NCI-H1436 treated with DMSO at 0.1 percent for 48 hours (cell line): ENCODE data around the gene COP1.

ENCODE experiments used
- DNase-seq: peaks from one replicate; lab custom pipeline; 2025; lab: John Stamatoyannopoulos, UW

Gene COP1

DNA sequence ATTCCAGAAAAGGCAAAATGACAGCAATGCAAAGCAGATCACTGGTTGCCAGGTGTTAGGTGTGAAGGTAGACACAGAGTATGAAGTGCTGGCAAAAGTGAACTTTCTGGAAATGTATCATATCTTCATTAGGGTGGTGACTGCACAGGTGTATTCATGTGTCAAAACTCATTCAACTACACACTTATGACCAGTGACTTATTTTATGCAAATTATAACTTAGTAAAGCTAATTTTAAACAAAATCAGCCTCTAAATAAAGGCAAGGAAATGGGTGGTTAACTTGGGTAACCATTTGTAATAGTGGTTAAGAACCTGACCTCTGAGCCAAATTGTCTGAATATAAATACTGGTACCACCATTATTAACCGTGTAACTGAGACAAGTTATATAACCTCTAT lies 7.4 kb downstream of the COP1 start:
- no peak for DNase-seq

DNA sequence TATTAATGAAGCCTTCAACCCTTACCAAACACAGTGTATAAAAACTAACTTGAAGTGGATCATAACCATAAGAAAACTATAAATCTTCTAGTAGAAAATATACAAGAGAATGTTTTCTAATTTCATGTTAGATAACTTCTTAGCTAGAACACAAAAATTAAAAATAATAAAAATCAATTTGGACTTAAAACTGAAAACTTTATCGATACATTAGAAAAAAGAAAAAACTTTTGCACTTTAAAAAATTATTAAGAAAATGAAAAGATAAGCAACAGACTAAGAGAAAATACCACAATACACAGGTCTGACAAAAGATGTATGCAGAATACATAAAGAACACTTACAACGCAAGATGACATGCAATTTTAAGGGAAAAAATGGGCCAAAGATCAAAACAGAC lies 8.7 kb downstream of the COP1 start:
- no peak for DNase-seq

DNA sequence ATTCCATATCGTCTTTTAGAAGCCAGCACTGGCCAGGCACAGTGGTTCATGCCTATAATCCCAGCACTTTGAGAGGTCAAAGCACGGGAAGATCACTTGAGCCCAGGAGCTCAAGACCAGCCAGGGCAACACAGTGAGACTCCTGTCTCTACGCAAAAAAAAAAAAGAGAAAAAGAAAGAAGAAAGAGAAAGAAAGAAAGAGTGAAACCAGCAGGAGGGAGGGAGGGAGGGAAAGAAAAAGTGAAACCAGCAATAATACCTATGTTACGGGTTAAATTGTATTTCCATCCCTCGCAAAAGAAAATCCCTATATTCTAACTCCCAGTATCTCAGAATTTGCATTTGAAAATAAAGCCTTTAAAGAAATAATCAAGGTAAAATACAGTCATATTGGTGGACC lies 10.4 kb downstream of the COP1 start:
- DNase-seq, result no peak

DNA sequence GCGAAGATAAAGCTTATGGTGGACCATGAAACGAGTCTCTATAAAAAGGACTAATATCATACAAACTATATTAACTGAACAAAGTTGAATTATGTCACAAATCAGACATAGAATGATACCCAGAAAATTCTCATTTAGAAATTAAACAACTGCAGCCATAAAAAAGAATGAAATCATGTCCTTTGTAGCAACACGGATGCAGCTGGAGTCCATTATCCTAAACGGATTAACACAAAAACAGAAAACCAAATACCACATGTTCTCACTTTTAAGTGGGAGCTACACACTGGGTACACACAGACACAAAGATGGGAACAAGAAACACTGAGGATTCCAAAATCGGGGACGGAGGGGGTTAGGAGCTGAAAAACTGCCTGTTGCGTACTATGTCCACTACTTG lies 11.5 kb downstream of the COP1 start:
- DNase-seq, result no peak

DNA sequence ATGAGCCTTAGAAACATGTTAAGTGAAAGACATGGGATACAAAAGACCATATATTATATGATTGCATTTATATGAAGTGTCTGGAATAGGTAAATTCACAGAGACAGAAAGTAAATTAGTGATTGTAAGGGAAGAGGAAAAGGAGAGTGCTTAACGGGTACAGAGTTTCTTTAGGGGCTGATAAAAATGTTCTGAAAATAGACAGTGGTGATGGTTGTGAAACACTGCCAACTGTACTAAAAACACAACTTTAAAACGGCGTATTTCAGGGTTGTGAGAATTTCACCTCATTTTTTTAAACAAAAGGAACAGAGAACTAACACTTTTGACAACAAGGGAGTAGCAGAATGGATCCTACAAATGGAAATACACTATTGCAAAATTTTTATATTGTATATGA lies 13.4 kb downstream of the COP1 start:
- no peak for DNase-seq

DNA sequence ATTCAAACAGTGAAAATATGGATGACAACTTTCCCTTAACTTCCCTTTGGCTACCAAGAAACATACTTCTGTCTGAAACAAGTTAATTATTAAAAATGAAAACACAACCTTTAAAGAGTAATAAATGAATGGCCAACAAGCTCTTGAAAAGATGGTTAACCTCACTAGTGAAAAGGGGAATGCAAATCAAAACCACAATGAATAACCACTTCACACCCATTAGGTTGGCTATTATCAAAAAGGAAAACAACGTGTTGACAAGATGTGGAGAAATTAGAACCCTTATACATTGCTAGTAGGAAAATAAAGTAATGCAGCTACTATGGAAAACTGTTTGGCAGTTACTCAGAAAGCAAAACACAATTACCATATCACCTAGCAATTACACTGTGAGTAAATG lies 14.1 kb downstream of the COP1 start:
- DNase-seq, result no peak

DNA sequence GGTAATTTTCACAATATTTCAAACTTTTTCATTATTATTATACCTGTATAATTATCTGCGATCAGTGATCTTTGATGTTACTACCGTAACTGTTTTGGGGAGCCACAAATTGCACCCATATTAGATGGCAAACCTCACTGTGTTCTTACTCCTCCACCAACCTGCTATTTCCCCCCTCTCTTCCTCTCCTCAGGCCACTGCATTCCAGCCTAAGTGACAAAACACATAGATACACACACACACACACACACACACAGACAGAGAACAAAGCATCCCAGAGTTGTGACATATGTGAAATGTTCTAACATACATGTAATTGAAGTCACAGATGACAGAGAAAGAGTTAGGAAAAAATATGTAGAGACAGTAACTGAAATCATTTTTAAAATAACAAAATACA lies 18.5 kb downstream of the COP1 start:
- no peak for DNase-seq

DNA sequence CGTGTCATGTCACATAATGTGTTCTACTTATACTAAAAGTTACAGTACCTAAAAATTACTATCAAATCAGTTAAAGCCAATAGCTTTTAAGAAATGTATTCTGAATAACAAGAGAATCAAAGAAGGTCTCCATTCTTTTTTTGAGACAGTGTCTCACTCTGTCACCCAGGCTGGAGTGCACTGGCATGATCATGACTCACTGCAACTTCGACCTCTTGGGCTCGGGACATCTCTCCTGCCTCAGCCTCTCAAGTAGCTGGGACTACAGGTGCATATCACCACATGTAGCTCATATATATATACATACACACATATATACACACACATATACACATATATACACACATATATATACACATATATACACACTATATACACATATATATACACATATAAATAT lies 20.1 kb downstream of the COP1 start:
- no peak for DNase-seq

DNA sequence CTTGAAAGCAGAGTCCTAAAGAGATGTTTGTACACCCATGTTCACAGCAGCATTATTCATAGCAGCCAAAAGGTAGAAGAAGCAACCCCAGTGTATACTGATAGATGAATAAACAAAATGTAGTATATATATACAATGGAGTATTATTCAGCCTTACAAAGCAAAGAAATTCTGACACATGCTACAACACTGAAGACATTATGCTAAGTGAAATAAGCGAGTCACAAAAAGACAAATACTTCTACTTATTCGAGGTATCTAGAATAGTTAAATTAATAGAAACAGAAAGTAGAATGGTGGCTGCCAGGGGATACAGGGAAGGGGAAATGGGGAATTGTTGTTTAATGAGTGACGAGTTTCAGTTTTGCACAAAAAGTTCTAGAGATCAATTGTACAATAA lies 23.5 kb downstream of the COP1 start:
- no peak for DNase-seq

DNA sequence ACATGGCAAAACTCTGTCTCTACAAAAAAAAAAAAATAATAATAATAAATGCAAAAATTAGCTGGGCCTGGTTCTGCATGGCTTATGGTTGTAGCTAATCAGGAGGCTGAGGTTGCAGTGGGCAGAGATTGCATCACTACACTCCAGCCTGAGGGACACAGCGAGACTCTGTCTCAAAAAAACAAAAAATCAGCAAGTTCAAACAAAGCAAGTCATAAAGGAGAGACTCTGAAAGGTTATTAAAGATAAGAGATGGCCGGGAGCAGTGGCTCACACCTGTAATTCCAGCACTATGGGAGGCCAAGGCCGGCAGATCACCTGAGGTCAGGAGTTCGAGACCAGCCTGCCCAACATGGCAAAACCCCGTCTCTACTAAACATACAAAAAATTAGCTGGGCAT lies 28.8 kb downstream of the COP1 start:
- DNase-seq, result no peak

DNA sequence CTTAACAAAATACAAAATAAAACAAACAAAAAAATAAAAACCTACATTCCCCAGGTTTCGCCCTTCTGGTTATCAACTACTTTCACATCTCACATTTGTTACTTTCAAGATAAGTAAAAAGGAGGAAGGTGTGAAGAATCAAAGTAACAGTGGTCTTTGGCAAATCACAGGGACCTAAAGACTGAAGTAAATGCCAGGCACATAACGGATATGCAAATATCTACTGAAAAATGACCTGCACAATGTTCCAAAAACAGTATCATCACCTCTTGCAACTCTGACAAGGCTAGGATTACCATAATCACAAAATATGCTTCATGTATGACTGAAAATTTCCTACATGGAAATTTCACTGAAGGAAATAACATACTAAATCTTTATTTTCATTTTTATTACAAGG lies 29.3 kb downstream of the COP1 start:
- DNase-seq, result no peak

DNA sequence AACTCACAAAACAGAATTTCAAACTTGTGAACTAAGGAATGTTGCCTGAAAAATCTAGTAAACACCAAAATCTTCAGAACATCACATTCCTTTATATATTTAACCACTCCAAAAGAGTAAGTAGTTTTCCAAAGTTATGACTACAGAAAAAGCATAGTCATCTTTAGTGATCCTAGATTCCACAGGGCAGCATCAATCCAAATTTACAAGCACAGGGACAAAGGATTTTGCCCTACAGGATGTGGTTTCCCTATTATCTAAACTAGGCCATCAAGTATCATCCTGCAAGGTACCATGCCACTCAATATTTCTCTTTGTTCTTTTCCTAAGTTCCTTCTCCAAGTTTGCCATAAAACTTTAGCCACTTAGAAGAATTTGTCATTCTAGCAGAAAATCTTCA lies 33.0 kb downstream of the COP1 start:
- no peak for DNase-seq

DNA sequence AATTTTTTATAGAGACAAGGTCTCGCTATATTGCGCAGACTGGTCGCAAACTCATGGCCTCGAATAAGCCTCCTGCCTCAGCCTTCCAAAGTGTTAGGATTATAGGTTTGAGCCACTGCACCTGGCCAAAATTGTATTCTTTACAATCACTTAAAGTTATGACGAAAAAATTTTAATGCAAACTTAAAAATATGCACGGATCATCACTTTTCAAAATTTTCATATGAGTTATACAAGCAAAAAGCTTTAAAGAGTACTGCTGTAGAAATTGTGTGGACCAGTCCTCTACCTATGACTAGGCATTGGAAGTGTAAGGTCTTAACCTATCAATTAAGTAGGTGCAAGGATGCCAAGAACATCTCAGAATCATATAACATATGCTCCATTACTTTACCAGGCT lies 34.9 kb downstream of the COP1 start:
- DNase-seq, result no peak

DNA sequence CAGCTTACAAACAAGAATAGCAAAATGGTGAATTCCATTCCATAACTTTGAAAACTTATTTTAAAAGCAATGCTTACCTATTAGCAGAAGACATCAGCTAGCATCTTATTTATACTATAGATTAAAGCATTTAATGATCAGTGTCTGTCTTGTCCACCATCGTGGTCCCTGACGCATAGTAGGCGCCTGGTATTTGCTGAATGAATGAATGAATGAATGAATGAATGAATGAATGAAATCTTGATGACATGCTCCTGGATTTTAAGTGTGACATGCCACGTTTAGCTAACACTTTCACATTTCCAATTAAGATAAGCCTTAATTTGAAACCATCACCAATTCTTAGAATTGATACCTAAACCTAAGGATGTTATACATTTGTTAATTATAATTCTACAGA lies 39.9 kb downstream of the COP1 start:
- DNase-seq, result no peak

DNA sequence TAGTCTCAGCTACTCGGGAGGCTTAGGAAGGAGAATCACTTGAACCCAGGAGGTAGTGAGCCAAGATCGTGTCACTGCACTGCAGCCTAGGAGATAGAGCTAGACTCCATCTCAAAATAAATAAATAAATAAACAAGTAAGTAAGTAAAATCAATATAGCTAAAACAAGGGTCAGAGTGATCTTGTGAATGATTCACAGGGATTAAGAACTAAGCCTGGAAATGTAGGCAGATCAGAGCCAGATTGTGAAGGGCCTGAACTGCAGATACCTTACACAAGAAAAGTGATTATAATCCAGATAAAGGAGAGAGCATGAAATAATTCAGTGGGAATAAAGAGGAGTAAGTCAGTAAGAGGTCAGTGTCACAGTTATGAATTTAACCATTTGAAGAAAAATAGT lies 41.5 kb downstream of the COP1 start:
- no peak for DNase-seq

DNA sequence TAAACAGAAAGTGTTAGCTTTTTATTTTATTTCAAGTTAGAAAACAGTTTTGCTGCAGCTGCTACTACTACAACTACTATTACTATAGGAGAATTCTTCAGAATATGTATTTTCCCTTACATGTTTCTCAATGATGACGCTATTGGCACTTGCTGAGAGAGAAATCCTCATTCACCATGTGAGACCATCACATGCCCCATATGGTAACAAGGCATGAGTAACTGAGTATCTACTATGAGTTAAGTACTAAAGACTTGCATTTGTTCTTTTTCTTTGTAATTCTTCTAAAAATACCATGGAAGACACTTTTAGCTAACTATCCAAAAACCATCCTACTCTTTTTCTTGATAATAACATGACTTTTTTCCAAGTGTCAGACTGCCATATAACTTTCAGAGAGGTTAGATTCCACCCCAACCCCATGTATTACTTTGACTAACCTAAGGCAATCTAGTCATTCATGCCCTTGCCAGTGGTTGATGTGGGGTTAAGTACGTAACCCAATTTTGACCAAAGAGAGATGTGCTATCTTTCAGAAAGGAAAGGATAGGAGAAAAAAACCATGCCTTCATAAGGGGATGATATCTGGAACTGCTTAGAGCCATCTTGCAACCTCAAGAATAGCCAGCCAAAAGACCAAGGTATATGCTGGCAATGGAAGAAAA lies 42.9 kb downstream of the COP1 start:
- DNase-seq, result no peak

DNA sequence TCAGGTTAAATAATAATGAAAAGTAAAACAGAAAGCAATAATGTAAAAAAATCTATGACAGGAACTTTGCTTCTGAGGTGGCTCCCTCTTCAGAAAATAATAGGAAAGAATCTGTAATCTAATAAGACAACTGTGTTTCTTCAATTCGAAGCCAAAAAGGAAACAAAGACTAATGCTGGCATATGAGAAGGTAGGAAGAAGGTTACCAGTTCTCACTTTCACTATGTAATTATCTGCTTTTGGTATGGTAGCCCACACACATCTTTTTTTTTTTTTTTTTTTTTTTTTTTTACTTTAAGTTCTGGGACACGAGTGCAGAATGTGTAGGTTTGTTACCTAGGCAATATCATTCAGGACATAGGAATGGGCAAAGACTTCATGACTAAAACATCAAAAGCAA lies 47.1 kb downstream of the COP1 start:
- no peak for DNase-seq

DNA sequence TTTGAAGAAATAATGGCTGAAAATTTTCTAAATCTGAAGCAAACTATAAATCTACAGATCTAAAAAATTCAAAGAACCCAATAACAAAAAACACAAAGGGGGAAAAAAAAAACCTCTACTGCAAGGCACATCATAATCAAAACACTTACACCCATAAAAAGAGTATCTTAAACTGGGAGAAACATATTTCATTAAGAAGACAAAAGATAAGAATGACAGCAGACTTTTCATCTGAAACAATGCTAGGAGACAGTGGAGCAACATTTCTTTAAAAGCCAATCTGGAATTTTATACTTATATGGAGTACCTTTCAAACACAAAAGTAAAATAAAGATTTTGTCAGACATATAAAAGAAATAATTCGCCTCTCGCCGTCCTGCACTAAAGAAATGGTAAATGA lies 49.1 kb downstream of the COP1 start:
- no peak for DNase-seq

DNA sequence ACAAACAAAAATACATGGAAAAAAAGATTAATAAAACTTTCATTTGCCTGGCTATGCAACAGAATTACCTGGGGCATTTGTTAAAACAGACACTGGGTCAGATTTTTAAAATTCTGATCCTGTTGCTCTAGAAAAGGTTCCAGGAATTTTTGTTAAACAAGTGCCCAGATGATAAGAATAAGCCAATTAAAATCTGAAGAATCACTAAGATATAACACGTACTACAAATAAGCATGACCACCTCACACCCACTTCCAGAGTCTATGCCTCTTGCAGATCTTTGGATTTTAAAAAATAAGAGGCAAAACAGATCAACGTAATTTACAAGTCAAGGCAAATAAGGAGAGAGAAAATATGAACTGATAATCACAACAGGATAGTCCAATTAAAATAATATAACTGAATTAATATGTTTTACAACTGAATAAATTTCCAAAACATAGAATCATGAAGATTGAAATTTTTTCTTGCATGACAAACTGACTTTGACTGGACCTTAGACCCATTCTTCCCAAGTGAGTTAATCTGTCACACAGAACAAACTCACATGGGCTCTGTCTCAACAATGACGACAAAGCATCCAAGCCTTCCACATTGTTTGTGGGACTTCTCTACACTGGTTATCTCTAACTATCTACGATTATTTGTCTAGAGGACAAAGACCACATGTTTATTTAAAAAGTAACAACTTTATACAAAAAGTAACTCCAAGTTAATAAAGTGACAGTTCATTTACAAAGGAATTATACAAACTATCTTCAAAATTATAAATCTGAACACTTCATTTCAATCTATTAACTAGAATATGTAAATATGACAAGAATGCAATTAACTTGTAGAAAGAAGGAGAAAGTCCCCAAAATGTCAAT lies 56.9 kb downstream of the COP1 start:
- no peak for DNase-seq

DNA sequence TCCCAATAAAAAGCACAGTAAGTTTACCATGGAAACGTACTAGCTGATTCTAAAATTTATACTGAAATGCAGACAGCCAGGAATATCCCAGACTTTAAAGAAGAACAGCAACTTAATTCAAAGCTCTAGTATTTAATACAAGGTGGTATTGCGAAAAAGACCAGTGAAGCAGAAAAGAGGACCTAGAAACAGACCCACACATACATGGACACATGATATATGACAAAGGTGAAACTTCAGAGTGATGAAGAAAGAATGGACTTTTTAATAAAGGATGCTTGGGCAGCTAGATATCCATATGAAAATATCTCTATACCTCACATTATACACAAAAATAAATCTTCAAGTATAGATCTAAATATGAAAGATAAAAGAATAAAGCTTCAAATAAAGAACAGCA lies 62.6 kb downstream of the COP1 start:
- DNase-seq, result no peak

DNA sequence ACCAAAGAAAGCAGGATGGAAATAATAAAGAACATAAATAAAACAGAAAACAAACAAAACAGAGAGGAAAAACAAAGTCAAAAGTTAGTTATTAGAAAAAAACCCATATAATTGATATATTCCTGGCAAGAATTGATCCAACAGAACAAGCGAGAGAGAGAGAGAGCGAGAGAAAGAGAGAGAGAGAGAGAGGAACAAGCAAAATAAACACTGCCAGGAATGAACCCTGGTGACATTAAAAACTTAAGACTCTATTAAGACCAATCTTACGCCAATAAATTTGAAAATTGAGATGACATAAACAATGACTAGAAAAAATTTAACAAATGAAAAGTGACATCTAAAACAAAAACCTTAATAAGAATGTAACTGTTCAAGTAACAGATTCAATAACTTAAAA lies 64.1 kb downstream of the COP1 start:
- no peak for DNase-seq

DNA sequence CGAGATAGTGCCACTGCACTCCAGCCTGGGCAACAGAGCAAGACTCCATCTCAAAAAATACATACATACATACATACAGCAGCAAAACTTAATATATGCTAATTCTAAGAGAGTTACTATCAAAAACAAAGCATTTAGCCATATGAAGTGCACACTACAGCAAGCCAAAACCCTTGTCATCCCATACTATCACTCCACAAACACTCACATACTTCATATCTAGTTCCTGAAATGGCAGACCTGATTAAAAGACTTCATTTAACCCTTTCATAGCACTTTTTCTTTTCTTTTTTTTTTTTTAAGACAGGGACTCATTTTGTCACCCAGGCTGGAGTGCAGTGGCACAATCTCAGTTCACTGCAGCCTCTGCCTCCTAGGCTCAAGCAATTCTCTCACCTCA lies 65.6 kb downstream of the COP1 start:
- no peak for DNase-seq

DNA sequence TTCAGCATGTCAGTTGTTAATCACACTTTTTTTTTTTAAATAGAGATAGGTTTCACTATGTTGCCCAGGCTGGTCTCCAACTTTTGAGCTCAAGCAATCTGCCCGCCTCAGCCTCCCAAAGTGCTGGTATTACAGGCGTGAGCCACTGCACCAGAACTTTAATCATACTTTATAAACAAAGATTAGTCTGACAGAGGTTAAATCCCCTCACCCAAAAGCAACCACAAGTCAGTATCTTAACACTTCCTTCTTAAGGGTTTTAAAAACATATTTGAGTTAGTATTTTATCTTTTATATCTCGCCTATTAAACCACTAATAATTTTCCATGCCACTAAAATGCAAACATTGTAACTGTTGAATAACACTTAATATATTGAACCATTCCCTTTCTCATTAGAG lies 70.2 kb downstream of the COP1 start:
- no peak for DNase-seq

DNA sequence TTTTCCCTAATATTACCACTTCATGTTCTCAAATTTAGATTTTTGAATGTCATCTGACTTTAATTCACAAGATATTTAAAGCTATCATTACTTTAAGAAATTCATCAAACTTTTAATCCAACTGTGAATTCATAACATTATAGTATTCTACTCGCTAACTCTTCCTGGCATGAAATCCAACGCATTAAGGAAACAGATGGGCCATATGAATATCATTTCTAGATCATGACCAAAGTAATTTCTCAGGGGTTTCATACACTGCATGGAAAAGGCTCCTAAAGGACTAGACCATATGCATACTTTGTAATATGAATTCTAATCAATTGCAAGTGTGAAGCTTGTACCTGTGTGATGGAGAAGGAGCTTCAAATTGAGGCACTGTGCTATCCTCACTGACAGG lies 72.4 kb downstream of the COP1 start:
- DNase-seq, result no peak
